ENCODE data around the gene ADAMTS18.

Gene ADAMTS18

DNA sequence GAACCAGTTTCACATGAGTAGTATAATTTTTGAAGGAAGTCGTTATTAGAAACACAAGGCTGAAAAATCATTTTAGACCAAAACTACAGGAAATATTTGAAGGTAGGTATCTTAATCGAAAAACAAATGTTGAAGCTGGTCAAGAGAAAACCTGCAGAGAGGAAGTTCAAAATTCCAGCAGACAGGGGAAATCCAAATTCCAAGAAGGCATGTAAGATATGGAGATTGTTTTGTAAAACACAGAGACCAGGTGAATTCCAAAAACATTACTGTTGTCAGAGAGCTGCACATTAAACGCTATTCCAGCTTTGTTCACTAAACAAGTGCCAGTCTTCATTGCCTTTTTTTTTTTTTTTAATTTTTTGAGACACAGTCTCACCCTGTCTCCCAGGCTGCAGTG is 38.4 kb downstream of the ADAMTS18 start:
- DNase-seq (ENCODE audit: low spot score) = no peak

DNA sequence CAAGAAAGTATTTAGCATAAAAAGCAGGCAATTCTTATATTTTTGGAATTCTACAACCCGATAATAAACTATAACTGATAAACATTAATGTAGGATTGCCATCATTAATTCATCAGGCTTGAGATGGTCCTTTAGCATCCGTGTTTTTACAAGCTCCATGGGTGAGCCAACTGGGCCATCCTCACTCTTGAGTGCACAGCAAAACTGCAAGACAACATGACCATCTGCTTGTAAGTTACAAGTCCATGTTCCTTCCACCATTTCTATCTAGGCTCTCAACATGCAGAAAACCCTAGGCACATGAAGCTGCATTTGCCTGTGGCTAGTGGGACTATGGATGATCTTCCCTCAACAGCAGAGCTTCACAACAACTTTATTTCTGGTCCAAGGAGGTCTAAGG is 40.1 kb downstream of the ADAMTS18 start:
- no peak for DNase-seq (ENCODE audit: low spot score)

DNA sequence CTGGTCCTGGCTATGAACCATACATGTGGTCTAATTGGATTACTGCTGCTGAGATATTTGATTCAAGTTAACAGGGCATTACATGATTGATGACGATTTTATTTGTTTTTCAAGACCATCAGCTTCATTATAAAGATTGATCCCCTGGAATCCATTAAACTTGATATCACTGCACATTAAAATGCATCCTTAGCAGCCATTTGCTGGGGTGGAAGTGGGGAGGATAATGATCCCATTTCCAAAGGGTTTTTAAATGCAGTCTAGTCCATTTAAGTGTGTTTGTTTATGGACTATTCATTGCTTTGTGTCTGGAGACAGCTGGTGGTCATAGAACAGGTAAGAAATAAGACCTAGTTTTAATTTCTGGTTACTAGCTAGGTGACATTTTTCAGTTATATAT is 40.9 kb downstream of the ADAMTS18 start:
- DNase-seq (ENCODE audit: low spot score) = no peak

DNA sequence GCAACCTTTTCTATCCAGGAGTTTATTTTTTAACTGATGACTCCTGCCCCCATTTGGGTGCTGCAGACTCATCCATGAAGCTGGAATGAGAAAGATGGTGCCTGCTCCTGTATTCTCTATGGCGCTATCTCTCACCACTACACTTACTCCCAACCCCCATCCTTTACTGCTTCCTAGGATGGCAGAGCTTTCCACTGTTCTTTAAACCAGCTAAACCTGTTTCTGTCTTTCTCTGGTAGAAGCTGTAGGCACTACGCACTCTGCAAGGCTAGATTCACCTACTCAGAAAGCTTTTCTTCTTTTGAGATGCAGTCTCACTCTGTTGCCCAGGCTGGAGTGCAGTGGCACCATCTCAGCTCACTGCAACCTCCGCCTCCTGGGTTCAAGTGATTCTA is 47.0 kb downstream of the ADAMTS18 start:
- DNase-seq (ENCODE audit: low spot score) = no peak

DNA sequence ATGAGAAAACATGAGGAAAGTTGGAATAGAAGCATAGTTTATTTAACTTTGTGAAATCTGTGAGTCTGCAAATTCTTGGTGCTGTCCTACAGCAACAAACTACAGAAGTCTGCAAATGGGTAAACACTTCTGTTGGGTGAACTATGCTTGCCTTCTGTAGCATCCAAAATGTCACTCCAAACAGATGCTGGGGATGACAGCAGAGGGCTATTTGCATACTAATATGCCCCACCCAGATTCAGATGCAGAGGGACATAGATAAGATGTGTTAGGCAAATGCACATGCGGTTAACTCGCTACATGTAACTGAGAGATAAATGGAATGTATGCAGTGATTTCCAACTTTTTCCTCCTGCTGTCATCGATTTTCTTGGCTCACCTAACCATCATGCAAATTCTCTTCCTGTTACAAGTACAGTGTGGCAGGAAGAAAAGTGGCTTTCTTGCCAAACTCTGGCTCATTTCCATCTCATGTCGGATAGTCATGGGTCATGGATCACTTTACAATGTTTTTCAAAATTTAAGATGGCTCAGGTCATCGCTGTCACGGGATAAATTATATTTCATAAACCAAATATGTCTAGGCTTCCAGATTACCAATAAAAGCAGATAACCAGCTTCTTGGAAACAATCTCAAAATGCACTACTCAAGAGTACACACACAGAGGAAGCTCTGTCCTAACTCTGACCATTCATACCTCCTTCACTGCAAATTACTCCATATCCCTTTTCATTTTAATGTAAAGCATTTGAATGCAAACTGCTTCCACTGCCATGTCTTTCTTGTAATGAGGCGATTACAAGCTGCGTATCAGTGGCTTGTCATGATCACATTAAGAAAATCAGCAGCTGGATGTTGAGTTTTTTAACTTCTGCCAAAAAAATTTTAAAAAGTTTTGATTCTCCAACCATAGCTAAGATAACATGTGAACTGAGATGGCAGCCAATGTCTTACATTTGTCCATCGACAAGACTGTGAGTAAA is 47.7 kb downstream of the ADAMTS18 start:
- DNase-seq (ENCODE audit: low spot score) = no peak

DNA sequence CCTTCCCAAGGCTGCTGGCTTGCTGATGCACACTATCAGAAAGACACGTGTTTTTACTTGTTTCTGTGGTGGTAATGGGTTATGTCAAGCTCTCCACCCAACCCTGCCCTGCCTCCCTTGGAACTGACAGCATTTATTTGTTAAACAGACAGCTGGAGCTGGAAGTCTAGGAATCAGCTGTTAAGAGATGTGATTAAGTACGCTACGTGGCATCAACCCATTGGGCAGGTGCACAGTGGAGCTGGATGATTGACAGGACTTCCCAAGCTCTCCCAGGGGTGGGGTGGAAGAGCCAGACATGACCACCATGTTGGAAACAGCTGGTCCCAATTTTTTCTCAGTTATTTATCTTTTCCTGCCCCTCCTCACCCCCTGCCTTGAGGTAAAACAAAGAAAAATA is 49.4 kb downstream of the ADAMTS18 start:
- DNase-seq (ENCODE audit: low spot score) = no peak

DNA sequence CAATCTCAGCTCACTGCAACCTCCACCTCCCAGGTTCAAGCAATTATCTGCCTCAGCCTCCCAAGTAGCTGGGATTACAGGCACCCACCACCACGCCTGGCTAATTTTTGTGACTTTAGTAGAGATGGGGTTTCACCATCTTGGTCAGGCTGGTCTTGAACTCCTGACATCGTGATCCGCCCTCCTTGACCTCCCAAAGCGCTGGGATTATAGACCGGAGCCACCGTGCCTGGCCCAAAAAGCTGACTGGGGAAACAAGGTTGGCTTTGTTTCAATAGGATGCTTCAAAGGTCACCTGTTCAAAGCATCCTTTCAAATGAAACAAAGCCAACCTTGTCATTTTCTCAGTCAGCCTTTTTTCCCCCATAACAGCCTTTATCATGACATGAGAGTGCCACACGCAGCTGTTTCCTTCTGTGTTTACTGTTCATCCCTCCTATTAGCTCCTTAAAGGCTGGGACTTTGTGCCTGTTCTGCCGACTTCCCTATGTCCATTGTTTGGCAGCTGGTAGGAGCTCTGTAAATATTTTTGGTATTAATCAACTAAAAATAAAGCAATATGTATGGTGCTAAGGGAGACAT is 51.1 kb downstream of the ADAMTS18 start:
- no peak for DNase-seq (ENCODE audit: low spot score)

DNA sequence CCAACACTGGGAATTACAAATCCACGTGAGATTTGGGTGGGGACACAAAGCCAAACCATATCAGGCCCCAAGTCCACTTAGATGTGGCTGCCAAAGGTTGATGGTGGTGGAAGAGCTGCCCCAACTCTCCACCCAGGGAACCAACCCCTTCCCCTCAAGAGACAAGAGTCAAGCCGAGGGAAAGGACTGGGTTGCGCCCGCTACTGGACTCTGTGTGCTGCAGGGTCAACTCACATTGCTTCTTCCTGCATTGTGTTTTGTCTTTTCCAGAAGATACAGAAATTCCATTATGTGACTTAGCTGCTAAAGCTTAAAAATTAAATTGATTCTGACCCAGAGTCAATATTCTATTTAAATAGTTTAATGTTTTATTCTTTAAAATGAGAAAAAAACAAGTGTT is 58.5 kb downstream of the ADAMTS18 start:
- DNase-seq (ENCODE audit: low spot score) = peak; percentile 4

DNA sequence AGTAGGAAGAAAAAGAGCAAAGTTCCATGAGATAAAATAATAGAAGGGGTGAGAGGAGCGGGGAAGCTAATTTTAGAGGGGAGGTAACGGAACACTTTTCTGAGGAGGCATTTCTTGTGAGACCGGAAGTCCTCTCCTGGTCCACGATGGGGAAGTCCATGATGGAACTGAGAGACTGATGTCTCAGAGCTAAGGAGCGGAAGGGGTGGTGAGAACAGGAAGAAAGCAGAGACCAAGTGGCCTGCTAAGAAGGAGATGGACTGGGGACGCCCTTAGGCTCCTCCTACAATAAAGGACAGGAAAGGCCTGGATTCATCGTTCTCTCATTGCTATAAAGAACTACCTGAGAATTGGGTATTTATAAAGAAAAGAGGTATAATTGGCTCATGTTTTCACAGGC is 59.4 kb downstream of the ADAMTS18 start:
- no peak for DNase-seq (ENCODE audit: low spot score)

DNA sequence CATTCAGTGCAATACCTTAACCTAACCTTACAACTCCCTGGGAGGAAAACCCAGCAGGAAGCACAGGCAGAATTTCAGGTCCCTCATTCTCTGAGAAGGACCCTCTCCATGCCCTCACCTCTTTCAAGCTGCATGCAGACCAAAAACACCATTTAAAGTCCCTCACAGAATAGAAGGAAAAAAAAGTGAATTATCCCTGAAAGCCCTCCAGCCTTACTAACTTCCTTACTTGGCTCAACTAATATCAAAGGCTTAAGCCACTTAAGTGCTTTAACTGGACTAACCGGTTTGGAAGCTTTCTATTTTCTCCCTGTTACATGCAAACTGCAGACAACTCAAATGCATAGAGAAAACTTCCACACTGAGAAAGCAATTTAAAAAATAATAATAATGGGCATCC is 60.5 kb downstream of the ADAMTS18 start:
- DNase-seq (ENCODE audit: low spot score) = no peak

DNA sequence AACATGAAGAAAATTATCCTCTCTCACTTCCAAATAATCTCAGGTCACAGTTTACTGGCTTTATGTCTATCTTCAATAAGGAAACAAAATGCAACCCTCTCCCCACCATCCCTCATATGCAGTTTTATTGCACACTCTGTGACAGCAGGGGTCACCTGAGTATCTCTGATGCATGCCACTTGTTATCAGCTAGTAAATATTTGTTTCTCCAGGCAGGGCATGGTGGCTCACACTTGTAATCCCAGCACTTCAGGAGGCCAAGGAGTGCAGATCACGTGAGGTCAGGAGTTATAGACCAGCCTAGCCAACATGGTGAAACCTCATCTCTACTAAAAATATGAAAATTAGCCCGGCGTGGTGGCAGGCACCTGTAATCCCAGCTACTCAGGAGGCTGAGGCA is 61.1 kb downstream of the ADAMTS18 start:
- DNase-seq (ENCODE audit: low spot score) = no peak

DNA sequence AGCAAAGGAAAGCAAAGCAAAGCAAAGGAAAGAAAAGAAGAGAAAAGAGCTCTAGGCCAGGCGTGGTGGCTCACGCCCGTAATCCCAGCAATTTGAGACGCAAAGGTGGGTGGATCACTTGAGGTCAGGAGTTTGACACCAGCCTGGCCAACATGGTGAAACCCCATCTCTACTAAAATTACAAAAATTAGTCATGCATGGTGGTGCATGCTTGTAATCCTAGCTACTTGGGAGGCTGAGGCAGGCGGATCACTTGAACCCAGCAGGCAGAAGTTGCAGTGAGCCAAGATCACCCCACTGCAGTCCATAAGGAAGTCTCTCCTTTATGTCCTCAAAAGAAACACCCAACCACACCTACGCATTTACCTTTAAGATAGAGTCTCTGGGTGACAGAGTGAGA is 70.1 kb downstream of the ADAMTS18 start:
- DNase-seq (ENCODE audit: low spot score) = no peak

DNA sequence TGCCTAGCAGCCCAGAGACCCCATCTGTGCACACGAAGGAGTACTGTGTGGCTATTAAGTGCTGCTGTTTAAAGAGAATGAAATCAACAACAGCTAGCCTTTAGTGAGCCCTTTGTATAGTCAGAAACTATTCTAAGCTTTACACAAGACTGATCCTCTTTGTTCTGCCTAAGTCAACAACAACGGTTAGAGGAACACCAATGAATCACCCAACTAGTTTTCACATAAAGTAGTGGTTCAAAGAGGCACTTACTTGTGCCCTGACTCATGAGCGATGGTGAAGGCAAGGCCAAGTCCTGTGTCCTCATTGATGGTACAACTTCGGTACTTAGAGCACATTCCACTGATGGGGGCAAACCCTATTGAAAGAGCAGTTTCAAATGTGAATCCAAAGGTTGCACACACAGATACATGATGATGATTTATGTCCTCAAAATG is 75.8 kb downstream of the ADAMTS18 start:
- DNase-seq (ENCODE audit: low spot score) = peak; percentile 5

DNA sequence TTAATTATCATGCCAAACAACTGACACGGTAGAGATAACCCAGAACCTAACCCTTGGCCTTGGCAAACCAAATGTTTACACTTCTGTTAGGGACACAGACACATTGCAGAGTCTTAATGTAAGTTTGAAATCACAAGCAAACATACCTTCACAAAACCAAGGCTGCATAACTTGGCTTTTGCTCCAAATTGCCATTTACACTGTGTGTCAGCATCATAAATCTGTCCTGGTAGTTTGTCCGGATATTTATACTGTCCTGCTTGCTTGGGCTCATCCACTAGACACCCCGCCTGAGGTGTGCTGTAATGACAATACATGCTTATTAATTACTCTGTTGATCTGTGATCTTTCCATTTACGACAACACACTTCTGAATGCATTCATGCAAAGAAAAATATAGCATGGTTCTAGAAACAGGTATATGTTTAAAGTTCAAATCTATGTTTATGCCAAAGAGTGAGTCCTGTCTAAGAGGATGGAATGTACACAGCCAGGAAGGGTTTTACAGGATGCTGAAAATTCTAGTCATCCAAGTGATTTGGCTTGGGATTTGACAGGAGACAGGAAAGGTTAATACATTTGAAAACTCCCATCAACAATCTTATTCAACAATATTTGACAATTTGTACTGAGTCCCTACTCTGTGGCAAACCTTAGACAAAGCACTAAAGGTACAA is 81.1 kb downstream of the ADAMTS18 start:
- no peak for DNase-seq (ENCODE audit: low spot score)

DNA sequence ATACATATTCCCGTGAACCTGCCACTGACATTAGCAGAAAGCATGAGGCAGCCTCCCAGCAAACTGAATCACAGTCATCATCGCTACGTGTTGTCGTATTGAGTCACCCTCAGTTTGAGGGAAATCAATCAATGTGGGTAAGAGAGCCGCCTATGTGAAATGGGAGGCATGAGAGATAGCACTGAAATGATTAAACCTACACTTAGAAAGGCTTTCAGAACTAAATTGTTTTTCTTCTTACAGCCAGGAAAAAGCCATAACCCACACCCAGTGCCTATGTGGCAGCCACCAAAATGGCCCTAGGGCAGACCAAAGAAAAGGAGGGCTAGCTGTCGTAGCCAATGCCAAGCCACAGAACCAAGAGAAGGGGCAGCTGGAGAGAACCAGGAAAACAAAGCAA is 90.5 kb downstream of the ADAMTS18 start:
- no peak for DNase-seq (ENCODE audit: low spot score)

DNA sequence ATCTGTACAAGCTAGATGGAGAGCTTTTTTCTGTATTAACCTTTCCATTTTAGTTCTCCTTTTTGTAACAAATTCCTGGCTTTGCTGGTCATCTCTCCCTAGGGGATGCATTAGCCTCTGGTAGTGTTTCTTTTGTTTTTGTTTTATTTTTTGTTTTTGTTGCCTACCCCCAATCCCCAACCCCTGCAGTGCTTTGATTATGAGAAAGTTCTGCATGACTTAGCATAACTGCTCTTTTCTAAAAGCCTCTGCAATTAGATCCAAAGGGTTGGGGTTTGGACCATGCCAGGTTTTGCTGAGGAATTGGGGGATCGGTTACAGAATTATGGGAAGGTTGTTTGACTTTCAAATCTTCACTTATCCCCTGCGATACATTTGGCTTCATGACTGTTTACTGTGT is 98.2 kb downstream of the ADAMTS18 start:
- no peak for DNase-seq (ENCODE audit: low spot score)

DNA sequence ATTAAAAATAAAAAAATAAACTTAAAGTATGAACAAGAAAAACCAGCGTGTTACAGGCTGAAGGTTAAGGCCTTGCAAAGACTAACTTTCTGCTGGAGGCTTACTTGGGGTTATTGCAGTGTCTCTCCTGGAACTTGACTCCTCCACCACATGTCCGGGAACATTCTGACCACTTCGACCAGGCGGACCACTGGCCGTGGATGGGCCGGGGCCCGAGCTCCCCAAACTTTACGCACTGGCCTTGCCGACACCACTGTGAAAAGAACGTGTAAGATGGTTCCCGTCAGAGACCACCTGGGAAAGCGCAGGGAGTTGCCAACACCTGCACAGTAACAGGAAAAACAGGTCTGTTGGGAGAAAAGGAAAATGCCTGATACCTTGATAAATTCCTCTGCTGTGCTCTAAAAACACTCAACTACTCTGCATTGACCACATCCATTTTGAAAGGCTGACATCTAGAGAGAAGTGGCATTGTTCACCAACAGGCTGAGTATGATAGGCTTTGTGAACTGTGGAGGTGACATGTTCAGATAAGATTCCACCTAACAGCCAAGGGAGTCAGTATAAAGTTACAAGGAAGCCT is 99.1 kb downstream of the ADAMTS18 start:
- no peak for DNase-seq (ENCODE audit: low spot score)

DNA sequence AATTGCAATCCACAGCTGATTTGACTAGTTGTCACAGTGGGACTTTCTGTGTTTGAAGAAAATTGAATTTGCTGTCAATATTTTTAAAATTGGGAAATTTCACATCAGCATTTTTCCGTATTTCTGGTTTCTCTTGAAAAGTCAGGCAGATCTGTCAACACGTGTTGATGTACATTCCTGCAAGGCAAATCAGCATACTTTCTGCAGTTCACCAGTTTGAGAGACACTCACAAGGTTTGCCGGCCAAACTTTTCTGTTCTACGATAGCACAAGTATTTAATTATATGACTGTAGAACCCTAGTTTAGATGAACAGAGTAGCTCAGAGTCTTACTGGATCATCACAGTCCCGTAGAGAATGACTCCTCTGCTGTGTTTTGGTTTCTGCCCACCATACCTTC is 102.0 kb downstream of the ADAMTS18 start:
- no peak for DNase-seq (ENCODE audit: low spot score)

DNA sequence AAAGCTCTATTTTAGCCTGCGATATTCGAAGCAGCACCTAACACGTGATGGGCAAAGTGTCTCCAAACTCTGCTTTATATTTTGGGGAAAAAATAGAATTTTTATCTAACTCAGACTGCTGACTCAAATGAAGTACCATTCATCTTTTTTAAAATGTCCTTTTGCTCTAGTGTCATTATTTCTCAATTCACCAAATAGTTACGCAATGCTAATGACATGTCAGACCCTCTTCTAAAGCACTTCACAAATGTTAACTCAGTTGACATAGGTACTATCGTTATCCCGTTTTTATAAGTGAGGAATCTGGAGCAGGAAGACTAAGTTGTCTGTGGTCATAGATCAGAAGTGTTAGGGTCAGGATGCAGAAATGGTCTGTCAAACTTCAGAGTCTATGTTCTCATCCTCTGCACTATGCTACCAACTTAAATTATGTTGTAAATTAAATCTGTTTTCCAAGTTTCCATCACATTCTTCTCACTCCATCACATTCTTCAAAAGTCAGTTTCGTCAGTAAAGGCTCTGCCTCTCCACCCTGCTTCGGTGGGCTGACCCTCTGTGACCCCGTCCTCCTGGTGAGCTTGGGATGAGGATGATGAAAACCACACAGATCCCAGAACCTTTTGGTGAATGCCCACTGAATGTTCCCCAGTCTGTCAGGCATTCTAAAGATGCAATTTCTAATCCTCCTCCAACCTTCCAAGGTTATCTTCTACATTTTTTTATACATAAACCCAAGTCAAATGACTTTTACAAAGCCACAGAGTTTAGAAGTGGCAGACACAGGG is 102.8 kb downstream of the ADAMTS18 start:
- no peak for DNase-seq (ENCODE audit: low spot score)

DNA sequence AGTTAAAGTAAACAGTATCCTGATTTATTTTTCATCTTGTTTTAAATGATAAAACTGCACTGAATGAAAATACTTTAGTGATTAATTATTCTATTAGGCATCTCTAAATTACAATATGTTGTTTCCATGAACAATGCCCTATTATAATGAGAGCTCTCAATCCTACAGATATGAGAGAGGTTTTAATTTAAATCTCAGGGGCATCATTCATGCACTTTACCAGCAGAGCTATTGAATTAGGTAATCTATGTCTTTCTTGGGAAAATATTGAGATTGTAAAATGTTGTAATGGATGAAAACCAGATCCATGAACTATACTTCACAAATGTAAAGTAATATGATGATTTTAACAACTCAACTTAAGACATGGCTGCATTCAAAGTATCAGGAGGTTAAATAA is 103.8 kb downstream of the ADAMTS18 start:
- DNase-seq (ENCODE audit: low spot score) = no peak

DNA sequence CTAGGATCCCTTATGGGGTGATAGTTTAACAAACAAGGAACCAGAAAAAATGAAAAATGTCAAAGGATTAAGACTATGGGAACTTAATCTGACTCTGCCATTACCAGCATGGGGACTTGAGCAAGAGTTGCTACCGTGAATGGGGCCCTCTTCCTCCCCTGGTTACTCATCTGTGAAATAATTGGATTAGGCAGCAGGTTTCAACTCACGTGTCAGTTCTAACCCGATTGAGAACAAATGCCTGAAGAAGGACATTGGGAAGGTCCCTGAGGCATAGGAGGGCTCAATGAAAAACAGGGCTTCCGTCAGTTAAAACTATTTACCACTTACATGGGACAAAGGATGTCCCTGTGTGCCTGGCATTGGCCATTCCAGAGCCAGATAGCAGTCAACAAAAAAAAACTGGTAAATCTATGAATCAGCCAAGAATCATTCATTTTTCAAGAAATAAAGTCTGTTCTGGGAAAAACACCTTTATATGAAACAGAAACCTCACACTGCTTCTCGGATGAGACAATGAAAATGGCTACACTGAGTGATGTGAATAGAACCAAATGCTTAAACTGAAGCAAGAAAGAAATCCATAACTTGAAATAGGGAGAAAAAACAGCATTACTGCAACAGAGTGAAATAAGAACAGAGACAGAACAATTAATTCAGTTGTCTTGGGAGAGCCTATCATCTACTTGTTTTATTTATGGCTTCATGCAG is 104.3 kb downstream of the ADAMTS18 start:
- DNase-seq (ENCODE audit: low spot score) = no peak
